Endothelial cell of umbilical vein (primary cell): ENCODE data around the gene CACNA2D3. TPM values are rescaled to one million over a fixed set of nuclear protein-coding genes. Genes with fewer than 3 reads are reported as not detected.

Experiments
- BruUV-seq: library from RNA; stranded (reverse); fragments of 400-500 nt; replicated peaks from 2 replicates; lab custom pipeline; 2021; lab: Mats Ljungman, UMichigan
- CTCF ChIA-PET: fragments of 300-600, 350-600 bp; sonication (Branson Sonifier 250); formaldehyde crosslinking; loops from one replicate; lab custom pipeline; 2021; ENCODE audit warnings: antibody characterized with exemption, inconsistent platforms; lab: Charles Lee
- POLR2A ChIA-PET: fragments of 300-600, 350-600 bp; sonication (Branson Sonifier 250); formaldehyde crosslinking; loops from one replicate; lab custom pipeline; 2021; ENCODE audit warnings: antibody characterized with exemption, inconsistent platforms; lab: Charles Lee
- DNase-seq: peaks from one replicate; pipeline ENCODE4 v3.0.0-alpha.2; 2011; ENCODE audit warnings: low read depth, low spot score
- FAIRE-seq: peaks from 2 replicates; lab custom pipeline; 2011; peaks lifted over from hg19 to GRCh38; lab: Jason Lieb, UNC
- H2AFZ ChIP-seq: 2 replicates; pipeline ENCODE4 v1.6.0; 2012; ENCODE audit warnings: low read depth, low read length, control low read depth, inconsistent platforms
- H3K27ac ChIP-seq: 2 replicates; pipeline ENCODE4 v1.5.1; 2011; ENCODE audit warnings: low read depth, mild to moderate bottlenecking, control low read depth, low read length, moderate library complexity; ENCODE audit not compliant: insufficient read depth
- H3K27me3 ChIP-seq, 2 experiments: 2 replicates each; pipeline versions ENCODE4 v1.6.0 to v1.6.1; 2011; ENCODE audit warnings: low read length in 2 of 2, mixed read lengths in 1 of 2; ENCODE audit not compliant: control insufficient read depth in 2 of 2, insufficient read depth in 2 of 2
- H3K36me3 ChIP-seq, 2 experiments: 2 replicates in 1 of 2; 3 replicates in 1 of 2; pipeline ENCODE4 v1.5.1; 2011; ENCODE audit warnings: low read length in 2 of 2, mild to moderate bottlenecking in 1 of 2, moderate library complexity in 1 of 2; ENCODE audit not compliant: control insufficient read depth in 2 of 2, insufficient read depth in 2 of 2; ENCODE audit errors: extremely low read depth in 1 of 2
- H3K4me1 ChIP-seq: 3 replicates; pipeline ENCODE4 v1.5.1; 2011; ENCODE audit warnings: mild to moderate bottlenecking, low read length; ENCODE audit not compliant: control insufficient read depth, insufficient read depth; ENCODE audit errors: extremely low read depth
- H3K4me2 ChIP-seq: 2 replicates; pipeline ENCODE4 v1.6.1; 2011; ENCODE audit warnings: low read length, control low read depth, mixed read lengths; ENCODE audit not compliant: insufficient read depth
- H3K4me3 ChIP-seq, 3 experiments: fragments of 200-600 bp in 1 of 3; sonication (generic), shearing (Covaris generic) in 1 of 3; replicated peaks in 1 of 3; 2 replicates each; pipeline ENCODE4 v1.5.1; 2011 to 2016; ENCODE audit warnings: control low read depth in 3 of 3, low read length in 3 of 3, mild to moderate bottlenecking in 2 of 3, inconsistent platforms in 1 of 3, low read depth in 1 of 3, moderate library complexity in 1 of 3; ENCODE audit not compliant: insufficient read depth in 1 of 3
- H3K79me2 ChIP-seq: 2 replicates; pipeline ENCODE4 v1.6.0; 2012; ENCODE audit warnings: low read length, inconsistent platforms; ENCODE audit not compliant: control insufficient read depth, insufficient read depth
- H3K9ac ChIP-seq: replicated peaks from 2 replicates; pipeline ENCODE3; 2011; ENCODE audit warnings: low read length, control low read depth; ENCODE audit not compliant: insufficient read depth; ENCODE audit errors: extremely low read depth
- H3K9me1 ChIP-seq: replicated peaks from 3 replicates; pipeline ENCODE4 v1.6.0; 2011; ENCODE audit warnings: mild to moderate bottlenecking, low read length; ENCODE audit not compliant: control insufficient read depth, insufficient read depth; ENCODE audit errors: extremely low read depth
- H3K9me3 ChIP-seq: replicated peaks from 2 replicates; pipeline ENCODE4 v1.5.1; 2012; ENCODE audit warnings: low read length, inconsistent platforms; ENCODE audit not compliant: control insufficient read depth, insufficient read depth
- H4K20me1 ChIP-seq: replicated peaks from 2 replicates; pipeline ENCODE3; 2011; ENCODE audit warnings: mild to moderate bottlenecking, low read length; ENCODE audit not compliant: control insufficient read depth, insufficient read depth; ENCODE audit errors: extremely low read depth
- CTCF ChIP-seq, 2 donors: IDR thresholded peaks; 1 replicate in 1 of 2; 2 replicates in 1 of 2; pipeline ENCODE4 v1.5.1; 2011; ENCODE audit warnings: low read length in 2 of 2, mild to moderate bottlenecking in 2 of 2, moderate library complexity in 2 of 2, control low read depth in 1 of 2, inconsistent platforms in 1 of 2, low read depth in 1 of 2; ENCODE audit not compliant: insufficient read depth in 1 of 2; ENCODE audit errors: extremely low read depth in 1 of 2
- EZH2 ChIP-seq: IDR thresholded peaks from 2 replicates; pipeline ENCODE4 v1.6.1; 2012; ENCODE audit warnings: borderline replicate concordance, low read depth, mild to moderate bottlenecking, moderate library complexity, low read length, inconsistent platforms; ENCODE audit not compliant: severe bottlenecking
- FOS ChIP-seq: IDR thresholded peaks from 2 replicates; pipeline ENCODE4 v1.6.1; 2011; ENCODE audit warnings: mild to moderate bottlenecking, low read length, moderate library complexity, borderline replicate concordance; ENCODE audit not compliant: insufficient read depth
- GATA2 ChIP-seq: IDR thresholded peaks from 2 replicates; pipeline ENCODE4 v1.7.0; 2011; ENCODE audit warnings: low read depth, mild to moderate bottlenecking, moderate library complexity, mixed read lengths, low read length; ENCODE audit not compliant: insufficient read length, insufficient read depth
- JUN ChIP-seq: IDR thresholded peaks from 2 replicates; pipeline ENCODE4 v1.6.1; 2011; ENCODE audit warnings: borderline replicate concordance, low read depth; ENCODE audit not compliant: insufficient read length, insufficient read depth
- MAX ChIP-seq: IDR thresholded peaks from 2 replicates; pipeline ENCODE4 v1.6.1; 2011; ENCODE audit not compliant: insufficient read depth, insufficient read length
- MYC ChIP-seq: IDR thresholded peaks from one replicate; pipeline ENCODE4 v1.6.1; 2011; ENCODE audit warnings: mild to moderate bottlenecking, low read depth, low read length
- POLR2A ChIP-seq: IDR thresholded peaks from 2 replicates; pipeline ENCODE4 v1.6.1; 2012; ENCODE audit warnings: low read depth, mild to moderate bottlenecking, control low read depth, low read length
- POLR2AphosphoS5 ChIP-seq: IDR thresholded peaks from 2 replicates; pipeline ENCODE4 v1.6.1; 2012; ENCODE audit warnings: low read depth, mild to moderate bottlenecking, control low read depth, low read length, moderate library complexity; ENCODE audit not compliant: insufficient read depth
- dilution Hi-C: fragments of 300-500 bp; cut with MboI; formaldehyde crosslinking; loops from one replicate; pipeline ENCODE4 v1.15.0; 2019; ENCODE audit warnings: low sequenced_read_pairs; ENCODE audit not compliant: extremely low pct_ligation_motif_present
- intact Hi-C: fragments of 100-400 bp; cut with micrococcal nuclease; formaldehyde crosslinking; loops from one replicate; pipeline ENCODE4 v1.10.0; 2022
- polyA plus RNA-seq, 4 experiments: library from polyadenylated mRNA; depleted of rRNA in 3 of 4; stranded (reverse) in 3 of 4; unstranded in 1 of 4; fragments of >200 nt; gene quantifications; 2 replicates each; pipeline versions ENCODE4 v1.2.1 to v1.2.3, GENCODE V29; 2011 to 2012; ENCODE audit warnings: missing spikeins in 1 of 4
- total RNA-seq: library from RNA; stranded (reverse); gene quantifications from 2 replicates; pipeline ENCODE4 v1.2.3, GENCODE V29; 2021

CACNA2D3 gene
- total and polyA plus RNA-seq, 2 donors (not counting 3 experiments of a cell fraction or from before 2014, with no cell fraction given), result not detected

- no peaks in the 10 kb centered on the region for H3K9me3 ChIP-seq
- H3K4me3 ChIP-seq, result no peak overlapping the region
- POLR2A ChIA-PET, result no interaction called here
- no peaks in the 10 kb centered on the region for H3K36me3 ChIP-seq
- H3K9ac ChIP-seq, result no peak overlapping the region
- FAIRE-seq (no peak), DNase-seq (no peak)
- H3K9me1 ChIP-seq, result no peaks in the 10 kb centered on the region
- no peak overlapping the region for H3K4me2 ChIP-seq
- no peaks in the 10 kb centered on the region for H3K79me2 ChIP-seq
- H3K4me1 ChIP-seq, result no peaks in the 10 kb centered on the region
- CTCF ChIA-PET, result no interaction called here
- no peak overlapping the region for H3K27ac ChIP-seq
- no TSS peak for BruUV-seq
- H2AFZ ChIP-seq, result no peak overlapping the region
- H3K27me3 ChIP-seq, result no peaks in the 10 kb centered on the region
- TF ChIP-seq POLR2AphosphoS5 (no peak), JUN (no peak), EZH2 (no peak), CTCF (IDR thresholded peaks at IDR 0.05; ENCODE audit: extremely low read depth in 1 of 2, insufficient read depth in 1 of 2, low read depth in 1 of 2, low read length in 2 of 2) (no peak), POLR2A (no peak)
- intact Hi-C loops, result no loop called here
- H4K20me1 ChIP-seq, result no peaks in the 10 kb centered on the region
- dilution Hi-C loops, result no loop called here
Measured at GRCh38 chr3:54863786-54864185, 741.4 kb downstream of the CACNA2D3 start.

GRCh38 chr3:54865316-54865715, 743.0 kb downstream of the CACNA2D3 start:
- H3K9me1 ChIP-seq, result no peaks in the 10 kb centered on the region
- no peaks in the 10 kb centered on the region for H4K20me1 ChIP-seq
- ChIA-PET CTCF (no interaction called here), POLR2A (no interaction called here)
- no peak overlapping the region for H2AFZ ChIP-seq
- H3K27me3 ChIP-seq, result no peaks in the 10 kb centered on the region
- no peak overlapping the region for H3K27ac ChIP-seq
- no peaks in the 10 kb centered on the region for H3K9me3 ChIP-seq
- no peak overlapping the region for H3K9ac ChIP-seq
- no peaks in the 10 kb centered on the region for H3K4me1 ChIP-seq
- dilution Hi-C loops, result no loop called here
- no peaks in the 10 kb centered on the region for H3K79me2 ChIP-seq
- H3K36me3 ChIP-seq, result no peaks in the 10 kb centered on the region
- TF ChIP-seq FOS, result no peak
- TF ChIP-seq MYC, result no peak
- TF ChIP-seq CTCF (IDR thresholded peaks at IDR 0.05; ENCODE audit: extremely low read depth in 1 of 2, insufficient read depth in 1 of 2, low read depth in 1 of 2, low read length in 2 of 2), result no peak
- TF ChIP-seq MAX, result no peak
- TF ChIP-seq POLR2A, result no peak
- TF ChIP-seq POLR2AphosphoS5, result no peak
- no peak for TF ChIP-seq EZH2
- no peak for TF ChIP-seq JUN
- no peak for TF ChIP-seq GATA2
- DNase-seq, result no peak
- intact Hi-C loops, result no loop called here
- no peak overlapping the region for H3K4me3 ChIP-seq
- no peak overlapping the region for H3K4me2 ChIP-seq
- no TSS peak for BruUV-seq
- FAIRE-seq, result no peak
